GM19468 (cell line): Measurements from ENCODE around the gene RAI1.
"Not testable (repeated sequence)": the region's sequence is repeated elsewhere in the genome, so short reads cannot be mapped to it uniquely, and the experiment has no call there.

Source experiments
- ATAC-seq: cut with Tn5 transposase; IDR thresholded peaks from one replicate; pipeline ENCODE4 v1.9.1; 2021; ENCODE audit warnings: mild to moderate bottlenecking, moderate library complexity, moderate number of reproducible peaks; ENCODE audit not compliant: unreplicated experiment; ENCODE audit errors: extremely low read depth

The RAI1 gene

GRCh38 chr17:17807440-17807839 is 126.2 kb downstream of the RAI1 start:
- ATAC-seq: no peak

DNA sequence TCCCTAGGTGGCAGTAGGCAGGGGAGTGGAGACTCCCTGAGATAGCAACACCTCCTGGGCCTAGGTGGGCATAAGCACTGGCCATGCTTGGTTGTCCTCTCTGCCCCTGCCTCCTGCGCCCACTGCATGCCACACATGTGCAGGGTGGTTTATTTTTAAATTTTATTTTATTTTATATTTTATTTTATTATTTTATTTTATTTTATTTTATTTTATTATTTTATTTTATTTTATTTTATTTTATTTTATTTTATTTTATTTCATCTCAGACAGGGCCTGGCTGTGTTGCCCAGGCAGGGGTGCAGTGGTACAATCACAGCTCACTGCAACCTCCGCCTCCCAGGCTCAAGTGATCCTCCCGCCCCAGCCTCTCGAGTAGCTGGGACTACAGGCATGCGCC is 126.9 kb downstream of the RAI1 start:
- ATAC-seq: not testable (repeated sequence)

GRCh38 chr17:17808706-17809432 is 127.6 kb downstream of the RAI1 start:
- ATAC-seq: no peak

GRCh38 chr17:17809531-17810083 is 128.3 kb downstream of the RAI1 start:
- no peak for ATAC-seq

DNA sequence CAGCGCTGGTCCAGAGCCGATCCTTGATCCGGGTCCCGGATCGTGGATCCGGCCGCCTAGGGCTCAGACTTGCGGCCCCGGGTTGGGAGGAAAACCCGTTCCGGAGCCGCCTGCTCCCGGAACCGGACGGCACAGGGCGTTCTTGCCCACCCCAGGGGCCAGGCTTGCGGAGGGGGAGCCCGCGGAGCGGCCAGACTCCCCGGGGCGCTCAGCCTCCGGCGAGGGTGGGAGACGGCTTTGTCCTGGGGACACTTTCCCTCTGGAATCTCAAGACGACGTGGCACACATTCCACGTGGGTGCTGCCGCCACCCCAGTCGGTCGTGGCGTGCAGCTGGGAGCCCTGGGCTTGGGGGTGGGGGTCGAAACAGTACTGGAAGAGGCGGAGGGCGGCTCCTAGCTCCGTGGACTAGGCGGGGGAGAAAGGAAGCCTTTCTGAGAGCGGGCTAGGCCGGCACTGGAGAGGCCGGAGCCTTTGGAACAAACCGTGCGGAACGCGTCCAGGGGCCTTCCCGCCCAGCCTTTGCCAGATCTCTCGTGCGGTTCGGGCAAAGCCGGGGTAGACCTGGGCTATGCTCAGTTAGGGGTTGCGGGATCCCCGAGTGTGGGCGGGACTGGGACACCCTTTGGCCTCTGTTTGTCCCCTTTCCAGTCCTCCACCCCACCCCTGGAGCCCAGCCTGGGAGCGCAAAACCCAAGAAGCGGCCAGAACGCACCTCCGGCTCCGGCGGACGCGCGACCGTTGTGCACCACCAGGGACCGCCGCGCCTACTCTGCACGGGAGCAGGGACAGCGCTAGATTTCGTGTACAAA is 129.0 kb downstream of the RAI1 start:
- ATAC-seq: no peak

DNA sequence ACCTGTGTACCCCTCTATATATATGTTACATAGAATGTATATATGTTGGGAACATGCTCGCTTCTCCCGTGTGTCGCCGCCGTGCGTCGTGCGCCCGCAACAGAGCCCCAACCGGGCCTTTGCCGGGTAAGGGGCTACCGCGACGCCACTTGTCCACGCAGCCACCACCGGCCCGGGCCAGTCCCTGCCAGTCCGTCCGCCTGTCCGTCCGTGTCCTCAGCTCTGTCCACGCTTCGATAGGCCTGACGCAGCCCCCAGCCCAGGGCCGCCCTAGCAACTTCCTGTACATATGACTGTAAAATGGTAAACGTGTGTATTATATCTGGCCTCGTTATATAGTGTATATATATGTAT is 129.6 kb downstream of the RAI1 start:
- ATAC-seq: no peak

GRCh38 chr17:17811381-17812210 is 130.3 kb downstream of the RAI1 start:
- ATAC-seq: no peak

DNA sequence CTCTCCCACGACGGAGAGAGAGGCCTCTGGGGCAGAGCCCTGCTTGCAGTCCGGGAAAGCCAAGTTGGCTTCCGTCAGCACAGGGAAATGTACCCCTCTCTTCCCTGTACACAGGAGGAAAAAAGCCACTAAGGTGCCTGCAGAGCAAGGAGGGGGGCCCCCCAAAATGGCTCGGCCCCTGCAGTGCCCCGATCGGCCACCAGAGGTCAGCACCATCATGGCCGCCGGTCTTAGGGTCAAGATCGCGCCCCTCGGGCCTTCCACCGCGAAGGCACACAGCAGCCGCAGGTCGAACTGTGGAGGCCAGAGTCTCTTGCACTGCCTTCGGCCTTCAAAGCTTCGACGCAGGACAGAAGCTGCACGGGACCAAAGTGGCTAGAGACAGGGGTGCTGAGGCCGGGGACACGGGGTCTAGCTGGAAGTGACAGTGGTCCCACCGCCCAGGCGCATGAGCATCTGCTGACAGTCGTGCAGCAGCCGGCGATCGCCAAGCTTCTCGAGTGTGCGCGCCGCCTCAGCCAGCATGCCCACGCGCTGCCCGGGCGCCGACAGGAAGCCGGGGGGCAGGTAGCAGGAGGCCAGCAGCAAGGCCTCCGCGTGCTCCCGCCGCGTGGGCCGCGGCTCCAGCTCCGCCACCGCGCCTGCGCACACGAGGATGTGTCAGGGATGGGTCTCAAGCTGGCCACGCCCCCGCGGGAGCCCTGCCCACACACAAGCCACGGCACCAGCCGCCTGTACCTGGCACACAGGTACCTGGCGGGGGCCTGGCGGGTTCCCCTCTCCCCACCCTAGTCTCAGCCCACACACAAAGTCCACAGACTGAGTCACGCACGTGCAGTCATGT is 131.2 kb downstream of the RAI1 start:
- no peak for ATAC-seq

DNA sequence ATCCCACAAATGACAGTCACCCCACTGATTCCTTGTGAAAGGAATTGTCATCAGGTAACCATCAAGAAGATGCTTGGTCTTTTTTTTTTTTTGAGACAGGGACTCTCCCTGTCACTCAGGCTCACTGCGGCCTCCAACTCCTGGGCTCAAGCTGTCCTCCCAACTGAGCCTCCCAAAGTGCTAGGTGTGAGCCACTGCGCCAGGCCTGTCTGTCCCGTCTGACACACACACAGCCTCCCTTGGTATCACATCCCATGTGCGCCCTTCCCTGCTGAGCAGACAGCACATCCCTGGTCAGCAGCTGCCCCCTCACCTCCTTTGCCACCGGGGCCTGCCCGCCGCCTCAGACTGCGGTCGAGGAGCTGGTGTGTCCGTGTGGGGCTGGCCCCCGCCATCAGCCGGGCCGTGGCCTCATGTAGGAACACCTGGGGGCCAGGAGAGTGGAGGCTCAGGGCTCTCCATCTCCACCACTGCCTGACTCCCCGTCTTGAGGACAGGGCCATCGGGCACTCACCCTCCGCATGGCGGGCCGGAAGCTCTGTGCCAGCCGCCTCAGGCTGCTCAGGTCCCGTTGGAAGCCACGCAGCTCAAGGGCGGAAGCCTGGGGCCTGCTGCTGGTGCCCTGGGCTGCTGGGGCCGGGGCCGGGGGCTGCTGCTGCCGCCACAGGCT is 131.9 kb downstream of the RAI1 start:
- no peak for ATAC-seq

DNA sequence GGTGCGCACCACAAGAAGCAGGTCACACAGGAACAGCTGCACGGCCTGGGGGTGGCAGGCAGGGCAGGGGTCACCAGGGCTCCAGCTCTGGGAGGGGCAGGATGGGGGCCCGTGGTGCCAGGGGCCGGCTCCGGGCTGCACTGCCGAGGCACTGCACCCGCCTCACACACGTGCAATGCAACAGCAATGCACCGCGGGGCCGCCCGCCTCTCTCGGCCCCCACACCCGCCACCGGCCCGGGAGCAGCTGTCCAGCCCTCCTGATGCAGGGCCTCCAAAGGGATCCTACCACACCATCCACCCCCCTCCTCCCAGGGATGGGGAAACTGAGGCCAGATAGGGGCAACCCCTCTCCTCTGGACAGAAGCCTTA is 132.5 kb downstream of the RAI1 start:
- no peak for ATAC-seq

DNA sequence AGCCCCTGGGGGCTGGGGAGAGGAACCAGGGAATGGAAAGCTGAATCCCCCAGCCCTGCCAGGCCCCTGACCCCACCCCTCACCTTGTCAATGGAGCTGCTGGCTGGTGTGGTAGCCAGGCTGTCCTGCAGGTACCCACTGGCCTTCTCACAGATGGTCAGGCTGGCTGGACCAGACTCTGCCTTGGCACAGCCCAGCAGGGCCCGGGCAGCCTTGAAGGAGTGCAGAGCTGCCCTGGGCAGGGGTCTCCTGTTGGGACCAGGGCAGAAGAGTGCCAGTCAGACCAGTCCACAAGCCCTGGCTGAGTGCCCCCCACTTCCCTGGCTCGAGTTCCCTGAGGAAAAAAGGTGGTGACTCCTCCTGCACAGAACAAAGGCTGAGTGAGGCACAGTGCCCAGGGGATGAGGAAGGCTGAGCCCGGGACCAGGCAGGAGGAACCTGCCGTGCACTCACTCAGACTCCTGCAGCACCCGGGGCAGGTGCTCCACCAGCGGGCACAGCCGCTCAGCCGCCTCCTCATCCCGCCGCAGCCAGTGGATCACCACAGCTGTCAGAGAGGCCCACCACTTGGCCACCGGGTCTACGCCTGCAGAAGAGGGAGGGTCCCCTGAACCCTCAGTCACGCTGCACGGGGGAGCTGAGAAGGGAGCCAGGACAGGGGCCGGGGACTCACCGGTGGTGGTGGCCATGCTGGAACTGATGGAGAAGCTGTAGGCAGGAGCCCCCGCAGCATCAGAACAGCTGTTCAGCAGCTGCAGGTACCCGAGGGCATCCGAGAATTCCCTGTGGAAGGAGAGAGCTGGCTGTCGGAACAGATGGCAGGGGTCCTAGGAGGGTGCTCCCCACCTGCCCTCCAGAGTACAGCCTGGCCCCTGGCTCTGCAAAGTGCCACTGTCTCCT is 133.2 kb downstream of the RAI1 start:
- no peak for ATAC-seq

DNA sequence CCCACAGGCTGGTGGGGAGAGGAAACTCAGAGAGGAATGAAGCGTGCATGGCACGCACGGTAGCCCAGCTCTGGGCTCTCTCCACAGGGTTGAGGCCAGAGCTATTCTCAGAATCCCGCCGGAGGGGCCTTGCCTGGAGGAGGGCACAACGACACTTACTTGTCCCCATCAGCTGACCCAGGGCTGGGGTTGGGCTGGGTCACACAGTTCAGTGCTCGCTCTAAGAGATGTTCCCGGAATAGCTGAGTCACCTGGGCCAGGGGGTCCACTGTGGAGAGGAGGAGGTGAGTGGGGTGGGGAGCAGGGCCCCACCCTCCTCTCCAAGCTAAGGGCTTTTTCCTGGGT is 133.8 kb downstream of the RAI1 start:
- ATAC-seq: no peak

GRCh38 chr17:17815436-17816200 is 134.4 kb downstream of the RAI1 start:
- ATAC-seq: no peak

- ATAC-seq: no peak
These were observed 135.1 kb downstream of the RAI1 start for GRCh38 chr17:17816240-17816814.

DNA sequence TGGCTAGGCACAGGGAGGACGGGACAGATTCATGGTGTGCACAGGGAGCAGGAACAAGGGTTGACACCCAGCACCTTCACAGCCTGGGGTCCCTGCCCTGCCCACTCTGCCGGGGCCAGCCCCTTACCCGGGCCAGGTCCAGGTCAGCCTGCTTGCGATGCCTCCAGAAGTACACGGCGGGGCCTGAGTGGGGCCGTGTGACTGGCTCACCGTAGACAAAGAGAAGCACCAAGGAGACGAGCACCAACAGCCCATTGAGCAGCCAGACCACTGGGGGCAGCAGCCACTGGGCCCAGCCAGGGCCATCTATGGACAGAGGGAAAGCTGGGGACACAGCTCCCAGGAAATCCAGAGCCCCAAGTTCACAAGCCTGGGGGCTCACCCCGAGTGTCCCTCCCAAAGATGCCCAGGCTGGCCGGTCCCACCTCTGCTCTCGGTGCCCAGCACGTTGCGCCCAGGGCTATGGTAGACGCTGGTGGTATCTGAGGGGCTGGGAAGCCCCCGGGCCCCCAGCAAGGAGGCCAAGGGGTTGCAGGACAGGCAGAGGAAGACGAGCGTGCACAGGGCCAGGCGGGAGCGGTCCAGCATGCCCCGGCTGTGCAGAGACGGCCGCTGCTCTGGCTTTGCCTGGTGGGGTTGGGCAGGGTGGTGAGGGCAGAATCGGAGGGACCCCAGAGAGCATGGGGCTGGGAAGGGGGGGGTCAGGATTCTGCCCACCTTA is 135.7 kb downstream of the RAI1 start:
- ATAC-seq: no peak

- ATAC-seq: no peak
These were observed 136.3 kb downstream of the RAI1 start for GRCh38 chr17:17817552-17817947.

GRCh38 chr17:17818088-17818526 is 136.8 kb downstream of the RAI1 start:
- no peak for ATAC-seq
